Astrocyte of the hippocampus (primary cell): ENCODE results near the gene APCDD1L.

ENCODE experiments used
- DNase-seq: peaks from one replicate; pipeline ENCODE4 v3.0.0; 2011; ENCODE audit warnings: low read depth, low spot score

Gene APCDD1L

GRCh38 chr20:58466729-58467571, 48.2 kb downstream of the APCDD1L start:
- DNase-seq: no peak

GRCh38 chr20:58466095-58466708, 49.0 kb downstream of the APCDD1L start:
- no peak for DNase-seq

DNA sequence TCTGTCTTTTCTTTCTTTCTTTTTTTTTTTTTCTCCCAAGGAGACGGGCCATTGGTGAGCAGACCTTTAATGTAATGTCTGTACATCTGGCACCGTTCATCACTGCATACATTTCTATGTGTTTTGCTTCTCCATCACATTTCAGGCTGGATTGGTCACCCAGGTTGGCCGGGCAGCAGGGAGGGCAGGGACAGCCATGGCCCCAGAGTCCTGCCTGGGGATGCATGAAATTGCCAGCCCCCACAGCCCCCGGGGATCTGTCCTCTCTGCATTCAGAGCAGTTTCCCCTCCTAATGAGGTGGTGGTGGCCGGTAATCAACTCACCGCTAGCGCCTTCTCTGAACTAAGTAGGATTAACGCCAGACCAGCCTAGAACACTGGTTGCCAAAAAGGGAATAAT, 50.4 kb downstream of the APCDD1L start:
- DNase-seq: no peak

DNA sequence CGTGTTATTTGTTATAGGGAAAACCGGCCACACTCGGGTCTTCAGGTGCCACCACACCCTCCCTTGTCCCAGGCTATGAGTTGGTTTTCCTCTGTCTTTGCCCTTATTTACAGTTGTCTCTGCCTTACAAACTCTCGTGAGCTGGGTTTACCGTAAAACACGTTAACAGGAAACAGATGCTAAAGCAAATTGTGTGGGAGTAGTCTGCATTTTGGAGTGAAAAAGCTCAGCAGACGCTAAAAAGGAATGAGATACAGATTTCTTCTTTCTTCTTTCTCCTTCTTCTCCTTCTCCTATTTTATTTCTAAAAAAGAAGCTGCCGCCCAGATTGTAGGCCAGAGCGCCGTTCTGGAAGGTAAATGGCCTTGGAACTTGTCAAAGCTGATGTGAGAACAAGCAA, 51.9 kb downstream of the APCDD1L start:
- no peak for DNase-seq

- peak; percentile 70 for DNase-seq
Observed at GRCh38 chr20:58461899-58462298, 53.3 kb downstream of the APCDD1L start.

- no peak for DNase-seq
Observed at GRCh38 chr20:58461104-58461503, 54.1 kb downstream of the APCDD1L start.

GRCh38 chr20:58459058-58459750, 56.0 kb downstream of the APCDD1L start:
- DNase-seq: no peak

DNA sequence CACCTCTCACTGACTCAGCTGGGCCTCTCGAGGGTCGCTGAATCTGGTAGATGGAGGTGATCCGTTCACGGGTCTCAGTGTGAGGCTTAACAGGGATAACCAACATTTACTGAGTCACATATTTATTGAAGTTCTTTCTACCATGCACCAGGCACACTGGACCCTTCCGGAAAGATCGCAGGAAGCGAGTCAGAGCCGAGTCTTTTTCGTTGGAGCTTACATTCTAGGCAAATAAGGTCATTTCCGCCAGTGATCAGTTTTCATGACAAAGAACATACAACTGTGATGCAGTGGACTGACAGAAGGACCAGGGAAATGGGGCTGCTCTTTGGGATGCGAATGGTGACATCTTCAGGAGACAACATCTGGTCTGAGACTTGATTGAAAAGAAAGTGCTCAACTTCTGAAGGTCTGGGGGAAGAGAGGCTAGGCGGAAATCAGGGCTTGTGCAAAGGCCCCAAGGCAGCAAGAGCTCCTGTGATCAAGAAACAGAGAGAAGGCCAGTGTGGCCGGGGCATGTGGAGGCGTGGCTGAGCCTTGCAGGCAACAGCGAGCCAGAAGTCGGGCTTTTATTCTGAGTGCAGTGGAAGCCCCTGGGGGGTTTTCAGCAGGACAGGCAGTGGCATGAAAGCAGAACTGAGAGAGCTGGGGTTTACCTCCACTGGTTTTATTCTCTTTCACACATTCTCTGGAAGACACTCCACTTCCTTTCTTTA, 56.7 kb downstream of the APCDD1L start:
- no peak for DNase-seq

- DNase-seq: peak; percentile 92
Observed at GRCh38 chr20:58457083-58457695, 58.0 kb downstream of the APCDD1L start.

- no peak for DNase-seq
Observed at GRCh38 chr20:58454460-58454859, 60.7 kb downstream of the APCDD1L start.

DNA sequence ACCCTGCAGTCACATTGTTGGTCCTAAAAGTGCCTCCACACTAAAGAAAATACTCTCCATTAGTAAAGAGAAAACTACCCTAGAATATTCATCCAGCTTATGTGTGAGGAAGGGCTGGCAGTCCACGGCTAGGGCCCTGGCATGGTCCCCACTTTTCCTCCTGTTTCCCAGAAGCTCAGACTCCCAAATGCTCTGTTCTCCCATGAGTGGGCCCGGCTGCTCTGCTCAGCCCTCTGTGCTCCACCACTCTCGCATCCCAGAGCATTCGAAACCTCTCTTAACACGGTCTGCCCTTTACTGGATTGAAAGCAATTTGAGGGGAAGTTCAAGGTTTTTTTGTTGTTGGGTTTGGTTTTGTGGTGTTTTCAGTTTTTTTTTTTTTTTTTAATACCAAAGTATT, 61.8 kb downstream of the APCDD1L start:
- DNase-seq: no peak

GRCh38 chr20:58452667-58453255, 62.4 kb downstream of the APCDD1L start:
- no peak for DNase-seq

- no peak for DNase-seq
Observed at GRCh38 chr20:58450254-58450653, 64.9 kb downstream of the APCDD1L start.

GRCh38 chr20:58449681-58450221, 65.4 kb downstream of the APCDD1L start:
- DNase-seq: no peak

DNA sequence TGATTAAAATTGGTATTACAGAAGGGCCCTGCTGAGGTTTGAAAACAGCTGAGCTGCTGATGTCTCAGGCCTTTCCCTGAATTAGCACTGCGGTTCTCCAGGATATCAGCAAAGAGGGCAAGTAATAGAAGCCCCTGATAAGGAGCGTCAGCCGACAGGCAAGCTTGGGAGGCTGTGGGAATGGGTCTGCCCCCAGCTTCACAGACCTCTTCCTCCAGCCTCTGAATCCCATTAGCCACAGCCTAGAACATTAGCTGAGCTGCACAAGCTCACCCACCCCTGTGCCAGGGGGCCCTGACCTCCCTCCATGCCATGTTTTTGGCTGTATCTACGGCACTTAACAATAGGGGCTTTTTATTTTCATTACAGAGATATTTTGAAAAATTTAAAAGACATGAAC, 66.2 kb downstream of the APCDD1L start:
- no peak for DNase-seq

DNA sequence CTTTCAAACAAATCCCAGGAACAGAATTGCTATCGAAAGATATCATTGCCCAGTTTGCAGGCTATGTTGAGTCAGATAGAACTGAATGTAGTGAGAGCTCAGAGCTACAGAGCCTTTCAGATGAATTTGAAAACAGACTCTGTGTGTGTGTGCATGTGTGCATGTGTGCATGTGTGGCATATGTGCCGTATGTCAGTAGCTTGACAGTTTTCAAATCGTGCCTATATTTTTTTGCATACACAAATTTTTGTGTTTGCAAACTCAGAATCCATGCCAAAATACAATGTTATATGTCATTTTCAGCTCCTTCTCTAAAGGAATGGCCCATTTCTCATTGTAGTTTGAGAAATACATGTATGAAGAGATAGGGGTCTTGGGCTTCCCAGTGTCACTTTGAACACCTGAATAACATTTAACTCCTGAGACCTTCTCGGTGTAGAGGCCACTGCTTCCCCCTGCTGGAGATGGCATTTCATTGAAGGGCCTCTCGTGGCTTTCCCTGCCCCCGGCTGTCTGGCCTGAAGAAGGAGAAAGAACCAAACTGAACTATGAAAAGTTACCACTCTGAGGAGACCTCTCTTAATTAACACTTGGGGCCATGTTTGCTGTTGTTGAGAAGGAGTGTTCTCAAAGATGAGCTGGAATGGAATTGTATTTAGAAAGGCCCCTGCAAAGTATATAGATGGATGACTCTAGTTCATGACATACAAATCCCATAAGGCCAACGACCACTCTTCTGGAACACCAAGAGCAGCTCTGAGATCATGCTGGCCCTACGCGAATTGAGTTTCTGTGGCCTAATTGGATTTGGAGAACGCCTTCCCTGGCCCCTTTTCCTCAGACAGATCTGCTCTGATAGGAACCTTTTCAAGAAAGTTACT, 67.4 kb downstream of the APCDD1L start:
- peak; percentile 77 for DNase-seq

- no peak for DNase-seq
Observed at GRCh38 chr20:58446960-58447265, 68.3 kb downstream of the APCDD1L start.

DNA sequence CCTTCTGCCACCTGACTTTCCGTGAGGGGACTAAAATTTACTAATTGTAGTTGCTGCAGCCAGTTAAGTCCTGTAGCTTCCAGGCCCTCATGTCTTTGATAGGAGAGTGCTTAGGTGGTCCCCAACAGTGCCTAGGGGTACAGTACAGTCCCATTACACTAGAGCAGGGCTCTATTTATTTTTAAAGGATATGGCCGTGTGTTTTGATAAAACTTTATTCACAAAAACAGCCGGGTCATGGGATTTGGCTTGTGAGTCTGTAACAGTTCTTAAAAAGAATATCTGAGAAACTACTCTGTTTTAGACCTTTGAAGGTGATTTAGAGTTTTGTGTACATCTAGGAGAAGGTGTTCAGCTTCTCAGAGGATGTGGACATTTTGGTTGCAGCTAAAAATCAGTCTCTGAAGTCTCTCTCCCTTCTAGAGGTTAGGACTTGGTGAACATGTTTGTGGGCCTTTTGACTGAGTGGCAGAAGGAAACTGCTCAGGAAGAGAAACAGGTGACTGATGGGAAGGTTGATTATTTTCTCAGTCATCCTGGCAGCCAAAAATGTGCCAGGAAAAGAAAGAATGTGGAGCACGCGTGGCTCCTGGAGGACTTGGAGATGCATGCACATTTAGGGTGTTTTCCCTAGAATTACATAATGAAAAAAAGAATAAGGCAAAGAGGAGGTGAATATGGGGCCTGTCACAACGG, 68.8 kb downstream of the APCDD1L start:
- DNase-seq: no peak

DNA sequence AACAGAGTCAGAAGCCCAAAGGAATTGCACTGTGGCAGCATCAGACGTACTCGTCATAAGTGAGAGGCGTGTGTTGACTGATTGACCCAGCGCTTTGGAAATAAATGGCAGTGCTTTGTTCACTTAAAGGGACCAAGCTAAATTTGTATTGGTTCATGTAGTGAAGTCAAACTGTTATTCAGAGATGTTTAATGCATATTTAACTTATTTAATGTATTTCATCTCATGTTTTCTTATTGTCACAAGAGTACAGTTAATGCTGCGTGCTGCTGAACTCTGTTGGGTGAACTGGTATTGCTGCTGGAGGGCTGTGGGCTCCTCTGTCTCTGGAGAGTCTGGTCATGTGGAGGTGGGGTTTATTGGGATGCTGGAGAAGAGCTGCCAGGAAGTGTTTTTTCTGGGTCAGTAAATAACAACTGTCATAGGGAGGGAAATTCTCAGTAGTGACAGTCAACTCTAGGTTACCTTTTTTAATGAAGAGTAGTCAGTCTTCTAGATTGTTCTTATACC, 70.4 kb downstream of the APCDD1L start:
- DNase-seq: no peak
